Measurements from ENCODE around the gene MBLAC2. TPM values are rescaled to one million over a fixed set of nuclear protein-coding genes. Genes with fewer than 3 reads are reported as not detected.
A peak's percentile ranks its signal among the peaks of the same experiment; 100 is the strongest.

Gene MBLAC2
- total RNA-seq, 2 experiments from 2014 or later = 7.4 to 8.3 TPM

DNA sequence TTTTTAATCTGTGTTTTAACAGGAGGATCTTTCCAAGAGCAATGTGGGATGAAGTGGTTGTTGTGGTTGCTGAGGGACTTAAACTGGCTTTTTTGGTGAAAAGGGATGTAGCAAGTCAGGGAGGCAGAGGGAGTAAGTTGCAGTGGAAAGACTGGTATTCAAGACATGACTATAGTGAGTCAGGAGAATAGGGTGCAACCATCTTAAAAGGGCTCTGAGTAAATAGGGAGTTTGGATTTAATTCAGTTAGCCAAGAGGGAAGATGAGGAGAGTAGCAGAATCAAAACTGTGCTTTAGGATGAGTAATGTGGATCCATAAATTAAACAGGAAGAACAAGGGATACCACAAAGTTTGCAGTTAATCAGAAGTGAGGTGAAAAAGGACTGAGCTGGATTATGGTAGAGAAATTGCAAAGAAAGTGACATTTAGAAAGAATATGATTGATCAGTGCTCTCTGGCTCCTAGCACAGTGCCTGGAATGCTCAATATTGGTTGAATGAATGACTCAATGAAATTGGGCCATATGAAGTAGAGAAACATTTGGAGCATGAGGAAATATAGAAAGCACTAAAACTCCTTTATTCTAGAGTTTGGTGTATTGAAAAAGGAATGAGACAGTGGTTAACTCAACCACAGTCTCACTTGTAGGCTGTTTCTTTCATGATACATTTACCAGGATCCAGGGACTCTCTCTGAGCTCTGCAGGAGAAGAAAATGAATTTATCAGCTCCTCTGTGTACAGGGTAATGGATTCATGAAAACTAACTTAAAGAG is 5.2 kb upstream of the MBLAC2 start:
- H3K27me3 Mint-ChIP-seq = no peaks in the 10 kb centered on the region
- ATAC-seq (ENCODE audit: low read depth) = no peak
- no peak overlapping the region for H3K4me3 Mint-ChIP-seq
- no peaks in the 10 kb centered on the region for H3K9me3 Mint-ChIP-seq
- H3K4me1 Mint-ChIP-seq = peaks cover 20% of the 10 kb centered on the region
- peaks cover 1% of the 10 kb centered on the region for H3K36me3 Mint-ChIP-seq
- H3K27ac Mint-ChIP-seq = no peak overlapping the region
- DNase-seq = no peak
- POLR2A ChIA-PET = no interaction called here

DNA sequence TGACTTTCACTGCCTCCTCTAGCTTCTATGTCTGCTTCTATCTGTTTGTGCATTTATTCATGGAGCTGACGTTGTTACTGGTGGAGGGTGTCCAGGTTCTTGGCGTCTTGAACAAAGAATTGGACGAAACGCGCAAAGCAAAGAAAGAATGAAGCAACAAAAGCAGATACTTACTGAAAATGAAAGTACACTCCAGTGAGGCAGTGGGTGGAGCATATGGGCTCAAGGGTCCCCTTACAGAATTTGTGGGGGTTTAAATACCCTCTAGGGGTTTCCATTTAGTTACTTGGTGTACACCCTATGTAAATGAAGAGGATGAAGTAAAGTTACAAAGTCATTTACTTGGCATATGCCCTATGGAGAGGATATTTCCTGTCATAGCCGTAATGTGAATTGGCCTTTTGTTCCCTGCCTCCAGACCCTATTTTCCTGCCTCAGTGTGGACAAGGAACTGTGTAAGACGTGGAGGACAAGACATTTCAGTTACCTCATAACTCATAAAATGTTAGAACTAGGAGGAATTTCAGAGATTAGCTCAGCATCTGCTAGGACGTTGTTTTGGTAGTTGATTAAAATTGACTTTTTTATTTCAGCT is 3.1 kb upstream of the MBLAC2 start:
- DNase-seq (no peak), ATAC-seq (ENCODE audit: low read depth) (no peak)
- H3K36me3 Mint-ChIP-seq = peaks cover 3% of the 10 kb centered on the region
- H3K4me1 Mint-ChIP-seq = peaks cover 29% of the 10 kb centered on the region
- H3K4me3 Mint-ChIP-seq = no peak overlapping the region
- H3K9me3 Mint-ChIP-seq = no peaks in the 10 kb centered on the region
- POLR2A ChIA-PET = no interaction called here
- H3K27ac Mint-ChIP-seq = no peak overlapping the region
- H3K27me3 Mint-ChIP-seq = no peaks in the 10 kb centered on the region

DNA sequence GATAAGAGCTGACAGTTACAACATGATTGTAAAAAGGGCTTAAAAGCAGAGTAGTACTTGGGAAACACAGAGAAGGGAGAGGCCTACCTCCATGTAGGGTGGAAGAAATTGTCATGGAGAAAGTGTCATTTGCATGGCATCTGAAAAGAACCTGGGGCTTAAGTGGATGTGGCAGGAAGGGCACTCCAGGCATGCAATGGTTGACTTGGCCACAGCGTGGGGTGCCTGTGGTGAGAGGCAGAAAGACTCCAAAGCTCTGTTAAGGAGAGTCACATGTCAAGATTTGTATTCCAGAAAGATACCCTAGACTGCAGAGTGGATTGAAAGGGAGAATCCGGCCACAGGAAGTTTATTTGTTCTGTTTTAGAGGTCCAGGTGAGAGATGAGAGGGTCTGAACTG is 2.5 kb upstream of the MBLAC2 start:
- Mint-ChIP-seq H3K4me3 (peak overlapping the region; percentile 21), H3K27ac (peak overlapping the region; percentile 6), H3K4me1 (peaks cover 31% of the 10 kb centered on the region), H3K36me3 (peaks cover 3% of the 10 kb centered on the region), H3K9me3 (no peaks in the 10 kb centered on the region), H3K27me3 (no peaks in the 10 kb centered on the region)
- no peak for ATAC-seq (ENCODE audit: low read depth)
- POLR2A ChIA-PET = no interaction called here
- no peak for DNase-seq

DNA sequence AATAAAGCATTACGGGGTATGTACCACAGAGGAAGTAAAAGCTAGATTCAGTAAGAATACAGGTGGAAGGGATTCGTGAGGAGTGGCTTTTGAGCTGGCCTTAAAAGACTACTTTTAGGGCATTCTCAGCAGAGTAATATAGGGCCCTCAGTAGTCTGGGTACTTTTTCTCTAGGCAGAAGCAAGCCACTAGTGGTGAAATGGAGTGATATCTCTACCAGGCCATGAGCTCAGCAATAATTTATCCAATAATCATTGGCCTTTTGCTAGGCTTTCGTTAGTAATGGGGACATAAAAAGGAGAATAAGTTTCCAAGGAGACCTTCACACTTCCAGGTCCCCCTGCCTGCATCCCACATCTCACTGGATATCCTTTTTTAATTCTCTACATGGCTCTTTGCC is 1.8 kb upstream of the MBLAC2 start:
- Mint-ChIP-seq H3K9me3 (no peaks in the 10 kb centered on the region), H3K4me3 (no peak overlapping the region), H3K27ac (no peak overlapping the region), H3K36me3 (peaks cover 3% of the 10 kb centered on the region), H3K4me1 (peaks cover 31% of the 10 kb centered on the region), H3K27me3 (no peaks in the 10 kb centered on the region)
- ATAC-seq (ENCODE audit: low read depth) = no peak
- DNase-seq = no peak
- POLR2A ChIA-PET = interaction anchor here (0.9 kb wide), 1 partner anchor 67 kb away, joined by 3 read pairs; the partner anchor contains the start of gene CETN3

GRCh38 chr5:90475436-90475980 is 937 bp upstream of the MBLAC2 start:
- peak overlapping the region; percentile 98 for H3K4me3 Mint-ChIP-seq
- H3K36me3 Mint-ChIP-seq = peaks cover 11% of the 10 kb centered on the region
- H3K4me1 Mint-ChIP-seq = peaks cover 31% of the 10 kb centered on the region
- POLR2A ChIA-PET = interaction anchor here (0.9 to 3.2 kb wide), 4 partner anchors 24 to 66 kb away, joined by 3 to 34 read pairs (median 8); partner anchors contain the start of genes CETN3 and LYSMD3
- ATAC-seq (ENCODE audit: low read depth) (no peak), DNase-seq (no peak)
- H3K9me3 Mint-ChIP-seq = no peaks in the 10 kb centered on the region
- H3K27me3 Mint-ChIP-seq = no peaks in the 10 kb centered on the region
- no peak overlapping the region for H3K27ac Mint-ChIP-seq

DNA sequence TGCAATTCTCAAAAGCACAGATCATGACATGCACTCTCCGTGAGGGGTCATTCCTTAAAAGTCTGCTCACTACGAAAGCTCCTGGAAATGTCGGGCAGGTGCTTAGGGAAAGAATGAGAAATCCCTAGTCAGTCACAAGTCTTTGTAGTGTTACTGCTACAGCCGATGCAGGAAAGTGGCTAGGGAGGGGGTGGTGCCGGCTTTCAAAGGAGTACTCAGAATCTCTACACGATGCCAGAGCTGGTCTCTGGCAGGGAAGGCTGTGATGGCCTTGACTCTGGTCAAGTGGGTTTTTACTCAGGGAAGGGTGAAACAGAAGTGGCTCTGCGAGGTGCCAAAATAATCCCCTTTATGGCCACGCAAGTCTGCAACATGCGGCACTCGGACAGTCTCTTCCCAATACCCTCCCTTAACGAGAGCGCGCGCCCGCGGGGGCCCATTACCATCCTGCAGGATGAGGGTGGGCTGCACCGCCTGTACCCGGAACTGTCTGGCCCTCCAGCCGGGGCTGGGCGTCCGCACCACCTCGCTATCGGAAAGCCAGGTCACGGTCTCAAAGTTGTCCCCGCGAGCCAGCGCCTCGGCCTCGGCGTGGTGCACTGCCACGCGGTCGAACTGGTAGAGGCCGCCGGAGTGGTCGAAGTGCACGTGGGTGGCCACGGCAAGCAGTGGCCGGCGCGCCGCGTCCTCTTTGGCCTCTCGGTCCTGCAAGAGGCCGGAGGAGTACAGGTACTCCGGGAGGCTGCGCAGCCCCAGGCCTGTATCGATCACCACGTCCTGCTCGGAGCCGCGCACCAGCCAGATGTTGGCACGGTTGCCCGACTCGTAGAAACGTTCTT is 956 bp downstream of the MBLAC2 start:
- POLR2A ChIA-PET = interaction anchor here (0.6 to 3.2 kb wide), 6 partner anchors 12 to 67 kb away, joined by 3 to 34 read pairs (median 4); partner anchors contain the start of genes CETN3 and LYSMD3
- Mint-ChIP-seq H3K9me3 (peaks cover 4% of the 10 kb centered on the region), H3K4me1 (peaks cover 31% of the 10 kb centered on the region), H3K4me3 (peak overlapping the region; percentile 98), H3K27me3 (no peaks in the 10 kb centered on the region), H3K36me3 (peaks cover 21% of the 10 kb centered on the region), H3K27ac (peak overlapping the region; percentile 96)
- DNase-seq (no peak), ATAC-seq (ENCODE audit: low read depth) (peak; percentile 4)

GRCh38 chr5:90472783-90473395 is 1.7 kb downstream of the MBLAC2 start:
- peak overlapping the region; percentile 96 for H3K27ac Mint-ChIP-seq
- ATAC-seq (ENCODE audit: low read depth) (no peak), DNase-seq (no peak)
- POLR2A ChIA-PET = interaction anchor here (0.6 to 3.2 kb wide), 3 partner anchors 57 to 66 kb away, joined by 3 to 34 read pairs (median 4); partner anchors contain the start of genes CETN3 and LYSMD3
- peaks cover 31% of the 10 kb centered on the region for H3K4me1 Mint-ChIP-seq
- peaks cover 8% of the 10 kb centered on the region for H3K9me3 Mint-ChIP-seq
- peak overlapping the region; percentile 98 for H3K4me3 Mint-ChIP-seq
- H3K36me3 Mint-ChIP-seq = peaks cover 27% of the 10 kb centered on the region
- no peaks in the 10 kb centered on the region for H3K27me3 Mint-ChIP-seq

DNA sequence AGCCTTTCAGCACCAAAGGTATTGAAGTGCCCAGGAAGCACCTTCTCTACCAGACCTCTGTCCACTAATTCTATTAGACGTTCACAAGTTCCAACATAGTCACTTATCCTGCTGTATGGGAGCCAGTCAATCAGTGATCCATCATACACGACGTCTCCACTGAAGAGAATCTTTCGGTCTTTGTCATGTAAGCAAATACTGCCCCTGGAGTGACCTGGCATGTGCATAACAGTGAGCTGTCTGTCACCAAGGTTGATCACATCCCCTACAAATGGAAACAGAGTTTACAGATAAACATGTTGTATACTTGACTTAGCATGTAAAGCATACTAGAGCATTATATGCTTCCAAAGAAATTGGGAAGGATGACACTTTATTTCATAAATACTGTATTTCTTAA is 13.3 kb downstream of the MBLAC2 start:
- no peak for DNase-seq
- ATAC-seq (ENCODE audit: low read depth) = no peak
- Mint-ChIP-seq H3K27ac (no peak overlapping the region), H3K4me3 (no peak overlapping the region), H3K9me3 (no peaks in the 10 kb centered on the region), H3K4me1 (no peaks in the 10 kb centered on the region), H3K27me3 (no peaks in the 10 kb centered on the region), H3K36me3 (peaks cover 3% of the 10 kb centered on the region)
- POLR2A ChIA-PET = interaction anchor here (0.9 kb wide), 1 partner anchor 13 kb away, joined by 3 read pairs; the partner anchor contains the start of genes MBLAC2 and POLR3G

DNA sequence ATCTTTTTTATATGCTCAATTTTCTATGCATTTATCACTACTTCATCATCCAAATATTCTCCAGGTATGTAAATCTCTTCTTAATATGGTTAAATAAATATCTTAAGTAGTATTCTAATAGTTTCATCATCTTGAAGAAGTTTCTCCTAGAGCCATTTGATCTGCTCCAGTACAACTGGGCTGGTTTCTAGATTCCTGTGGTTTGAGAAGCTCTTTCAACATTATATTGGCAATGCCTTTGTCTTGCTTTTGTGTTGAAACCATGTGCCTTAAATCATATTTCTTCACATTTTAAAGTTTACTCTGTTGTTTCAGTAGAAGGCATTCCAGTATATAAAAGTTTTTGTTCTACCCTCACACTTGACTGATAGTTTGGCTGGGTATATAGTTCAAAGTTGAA is 27.6 kb downstream of the MBLAC2 start:
- ATAC-seq (ENCODE audit: low read depth) (no peak), DNase-seq (no peak)
- no peaks in the 10 kb centered on the region for H3K36me3 Mint-ChIP-seq
- no peaks in the 10 kb centered on the region for H3K9me3 Mint-ChIP-seq
- H3K27ac Mint-ChIP-seq = no peak overlapping the region
- no peak overlapping the region for H3K4me3 Mint-ChIP-seq
- POLR2A ChIA-PET = no interaction called here
- no peaks in the 10 kb centered on the region for H3K4me1 Mint-ChIP-seq
- H3K27me3 Mint-ChIP-seq = peaks cover 3% of the 10 kb centered on the region

DNA sequence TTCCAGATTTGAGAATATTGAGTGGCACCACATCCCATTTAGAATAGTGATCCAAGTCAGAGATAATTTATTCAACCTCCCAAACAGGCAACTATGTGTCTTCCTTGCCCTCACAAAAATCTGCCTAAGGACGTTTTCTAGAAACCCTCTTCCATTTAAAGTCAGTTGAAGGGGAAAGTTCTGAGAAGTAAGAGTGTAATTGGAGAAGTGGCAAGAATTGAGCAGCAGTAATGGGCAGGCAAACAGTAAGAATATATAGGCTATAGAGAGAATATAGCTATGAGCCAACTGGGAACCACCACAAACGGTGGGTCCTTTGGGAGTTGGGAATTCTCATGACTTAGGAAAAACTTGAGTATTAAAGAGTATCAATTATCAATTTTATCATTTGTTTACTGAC is 33.9 kb downstream of the MBLAC2 start:
- Mint-ChIP-seq H3K4me1 (peaks cover 5% of the 10 kb centered on the region), H3K4me3 (no peak overlapping the region), H3K27ac (no peak overlapping the region), H3K36me3 (no peaks in the 10 kb centered on the region), H3K9me3 (no peaks in the 10 kb centered on the region), H3K27me3 (peaks cover 6% of the 10 kb centered on the region)
- DNase-seq = no peak
- no peak for ATAC-seq (ENCODE audit: low read depth)
- POLR2A ChIA-PET = no interaction called here

DNA sequence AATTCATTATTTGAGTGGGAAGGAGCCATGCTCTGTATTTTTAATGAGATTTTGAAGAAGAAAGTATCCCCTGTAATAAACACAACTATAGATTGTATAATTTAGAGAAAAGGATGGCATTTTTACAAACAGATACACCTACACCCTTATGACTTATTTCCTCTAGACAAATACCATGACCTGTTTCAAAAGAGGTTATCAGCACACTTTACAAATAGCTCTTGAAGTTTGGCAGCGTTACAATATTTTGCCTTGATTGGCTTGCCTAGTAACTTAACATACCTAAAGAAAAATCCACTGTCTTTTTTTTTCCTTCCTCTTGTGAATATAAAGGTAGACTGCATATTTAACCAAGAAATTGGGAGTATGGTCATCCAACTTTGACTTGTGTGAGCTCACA is 36.5 kb downstream of the MBLAC2 start:
- no peaks in the 10 kb centered on the region for H3K9me3 Mint-ChIP-seq
- POLR2A ChIA-PET = no interaction called here
- H3K36me3 Mint-ChIP-seq = no peaks in the 10 kb centered on the region
- H3K4me1 Mint-ChIP-seq = peaks cover 5% of the 10 kb centered on the region
- H3K27ac Mint-ChIP-seq = no peak overlapping the region
- no peak overlapping the region for H3K4me3 Mint-ChIP-seq
- ATAC-seq (ENCODE audit: low read depth) (no peak), DNase-seq (no peak)
- H3K27me3 Mint-ChIP-seq = peaks cover 6% of the 10 kb centered on the region

- H3K4me3 Mint-ChIP-seq = no peak overlapping the region
- peaks cover 5% of the 10 kb centered on the region for H3K4me1 Mint-ChIP-seq
- H3K27ac Mint-ChIP-seq = no peak overlapping the region
- H3K36me3 Mint-ChIP-seq = no peaks in the 10 kb centered on the region
- POLR2A ChIA-PET = no interaction called here
- DNase-seq = no peak
- peaks cover 6% of the 10 kb centered on the region for H3K27me3 Mint-ChIP-seq
- no peaks in the 10 kb centered on the region for H3K9me3 Mint-ChIP-seq
- no peak for ATAC-seq (ENCODE audit: low read depth)
Measured at GRCh38 chr5:90437663-90438062, 36.9 kb downstream of the MBLAC2 start.
